Brain microvascular endothelial cell (primary cell): ENCODE results near the gene PROK2.

Source experiments
- DNase-seq: peaks from one replicate; pipeline ENCODE4 v3.0.0-alpha.2; 2020
- H3K27ac ChIP-seq: fragments of 250-450 bp; sonication (Bioruptor Pico); 2 replicates; pipeline ENCODE4 v1.5.1; 2020; ENCODE audit warnings: mild to moderate bottlenecking, moderate library complexity
- H3K27me3 ChIP-seq: fragments of 250-450 bp; sonication (Bioruptor Pico); replicated peaks from 2 replicates; pipeline ENCODE4 v1.5.1; 2020; ENCODE audit warnings: mild to moderate bottlenecking
- H3K36me3 ChIP-seq: fragments of 250-450 bp; sonication (Bioruptor Pico); replicated peaks from 2 replicates; pipeline ENCODE4 v1.5.1; 2020; ENCODE audit warnings: mild to moderate bottlenecking
- H3K4me3 ChIP-seq: 2 replicates; pipeline ENCODE4 v1.5.1; 2011; ENCODE audit warnings: low read depth, mild to moderate bottlenecking, control low read depth, low read length, moderate library complexity
- in situ Hi-C: cut with HindIII; loops from 2 replicates; pipeline ENCODE4 v1.10.0; 2017; ENCODE audit warnings: low sequenced_read_pairs, low pct_ligation_motif_present
- TF ChIP-seq, protein P1 (sequence below): IDR thresholded peaks from 2 replicates; pipeline ENCODE4 v1.5.1; 2011; ENCODE audit warnings: low read depth, mild to moderate bottlenecking, moderate library complexity, low read length, control low read depth, inconsistent platforms; ENCODE audit errors: missing control alignments

PROK2 gene

DNA sequence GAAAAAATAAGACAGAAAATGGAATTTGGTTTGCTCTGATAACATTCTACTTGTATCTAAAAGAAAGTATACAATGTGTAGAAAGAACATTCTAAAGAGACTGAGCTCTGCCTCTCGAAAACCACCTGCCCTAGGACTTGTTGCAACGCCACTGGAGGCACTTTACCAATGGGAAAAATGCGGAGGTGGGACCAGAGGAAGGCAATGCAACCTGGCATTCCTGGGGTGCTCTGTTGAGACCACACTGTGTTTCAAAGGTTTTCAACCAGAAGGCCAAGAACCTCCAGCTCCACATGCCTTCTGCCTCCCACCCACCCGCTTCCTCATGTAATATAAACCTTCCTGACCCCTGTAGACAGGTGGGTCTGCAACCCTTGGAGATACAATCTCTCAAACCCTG is 4.5 kb downstream of the PROK2 start:
- Histone ChIP-seq H3K27me3 (peaks cover 44% of the 10 kb centered on the region), H3K27ac (no peak overlapping the region), H3K36me3 (no peaks in the 10 kb centered on the region), H3K4me3 (no peak overlapping the region)
- TF ChIP-seq, protein P1, sequence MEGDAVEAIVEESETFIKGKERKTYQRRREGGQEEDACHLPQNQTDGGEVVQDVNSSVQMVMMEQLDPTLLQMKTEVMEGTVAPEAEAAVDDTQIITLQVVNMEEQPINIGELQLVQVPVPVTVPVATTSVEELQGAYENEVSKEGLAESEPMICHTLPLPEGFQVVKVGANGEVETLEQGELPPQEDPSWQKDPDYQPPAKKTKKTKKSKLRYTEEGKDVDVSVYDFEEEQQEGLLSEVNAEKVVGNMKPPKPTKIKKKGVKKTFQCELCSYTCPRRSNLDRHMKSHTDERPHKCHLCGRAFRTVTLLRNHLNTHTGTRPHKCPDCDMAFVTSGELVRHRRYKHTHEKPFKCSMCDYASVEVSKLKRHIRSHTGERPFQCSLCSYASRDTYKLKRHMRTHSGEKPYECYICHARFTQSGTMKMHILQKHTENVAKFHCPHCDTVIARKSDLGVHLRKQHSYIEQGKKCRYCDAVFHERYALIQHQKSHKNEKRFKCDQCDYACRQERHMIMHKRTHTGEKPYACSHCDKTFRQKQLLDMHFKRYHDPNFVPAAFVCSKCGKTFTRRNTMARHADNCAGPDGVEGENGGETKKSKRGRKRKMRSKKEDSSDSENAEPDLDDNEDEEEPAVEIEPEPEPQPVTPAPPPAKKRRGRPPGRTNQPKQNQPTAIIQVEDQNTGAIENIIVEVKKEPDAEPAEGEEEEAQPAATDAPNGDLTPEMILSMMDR, result no peak
- in situ Hi-C loops, result no loop called here
- DNase-seq, result no peak

DNA sequence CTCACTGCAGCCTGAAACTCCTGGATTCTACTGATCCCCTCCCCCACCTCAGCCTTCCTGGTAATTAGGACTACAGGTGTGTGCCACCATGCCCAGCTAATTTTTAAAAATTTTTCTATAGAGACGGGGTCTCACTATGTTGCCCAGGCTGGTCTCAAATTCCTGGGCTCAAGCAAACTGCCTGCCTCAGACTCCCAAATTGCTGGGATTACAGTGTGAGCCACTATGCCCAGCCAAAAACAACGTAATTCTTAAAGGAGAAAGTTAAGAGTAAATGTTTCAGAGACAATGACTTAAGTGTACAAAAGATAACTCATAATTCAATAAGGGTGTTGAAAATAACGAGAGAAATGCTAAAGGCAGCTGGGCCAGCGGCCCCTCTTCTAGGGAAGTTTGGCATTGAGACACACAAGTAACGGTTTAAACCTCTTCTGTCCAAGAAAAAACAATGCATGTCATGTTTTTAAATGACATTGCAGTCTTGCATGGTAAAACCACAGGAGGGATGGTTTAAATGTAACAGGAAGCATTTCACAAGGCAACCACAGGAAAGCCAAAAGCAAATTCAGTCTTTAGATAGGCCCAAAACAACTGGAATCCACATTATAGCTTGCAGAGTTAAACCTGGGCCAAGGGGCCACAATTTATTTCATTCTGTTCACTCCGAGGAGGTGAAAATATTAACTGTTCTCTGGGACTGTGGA is 5.1 kb downstream of the PROK2 start:
- no peak for DNase-seq
- TF ChIP-seq, protein P1, result no peak
- in situ Hi-C loops, result no loop called here
- Histone ChIP-seq H3K4me3 (no peak overlapping the region), H3K27me3 (peaks cover 38% of the 10 kb centered on the region), H3K36me3 (no peaks in the 10 kb centered on the region), H3K27ac (no peak overlapping the region)

DNA sequence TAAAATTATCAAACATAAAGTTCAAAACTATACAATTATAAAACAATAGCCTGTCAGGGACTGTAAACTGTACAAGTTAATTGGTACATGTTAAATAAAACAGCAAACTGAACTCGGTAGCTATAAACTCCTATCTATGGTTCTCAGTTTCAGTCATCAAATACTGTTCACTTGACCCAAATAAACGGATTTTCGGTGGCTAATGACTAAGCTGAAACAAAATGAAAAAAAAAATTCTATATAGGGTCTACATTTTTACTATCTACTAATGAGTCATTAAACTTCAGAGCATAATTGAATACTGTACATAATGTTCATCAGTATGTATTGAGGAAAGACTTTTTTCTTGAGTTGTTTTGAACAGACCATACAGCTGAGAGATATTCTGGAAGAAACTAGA is 6.6 kb downstream of the PROK2 start:
- Histone ChIP-seq H3K36me3 (no peaks in the 10 kb centered on the region), H3K27me3 (peaks cover 24% of the 10 kb centered on the region), H3K4me3 (no peak overlapping the region), H3K27ac (no peak overlapping the region)
- TF ChIP-seq, protein P1, result no peak
- no peak for DNase-seq
- in situ Hi-C loops, result no loop called here

DNA sequence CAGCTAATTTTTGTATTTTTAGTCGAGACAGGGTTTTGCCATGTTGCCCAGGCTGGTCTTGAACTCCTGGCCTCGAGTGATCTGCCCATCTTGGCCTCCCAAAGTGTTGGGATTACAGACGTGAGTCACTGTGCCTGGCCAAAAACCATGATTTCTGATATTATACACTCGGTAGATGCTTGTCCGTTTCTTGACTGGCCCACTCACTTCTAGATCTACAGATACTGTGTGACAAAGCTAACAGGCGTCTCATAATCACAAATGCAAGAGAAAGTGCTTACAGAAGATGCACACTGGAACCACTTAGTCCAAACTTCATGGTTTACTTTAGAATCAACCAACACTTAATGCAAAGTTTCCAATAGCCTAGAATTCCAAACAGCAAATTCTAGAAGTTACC is 8.4 kb downstream of the PROK2 start:
- DNase-seq, result no peak
- Histone ChIP-seq H3K27me3 (peaks cover 9% of the 10 kb centered on the region), H3K27ac (no peak overlapping the region), H3K4me3 (no peak overlapping the region), H3K36me3 (no peaks in the 10 kb centered on the region)
- in situ Hi-C loops, result no loop called here
- TF ChIP-seq, protein P1, result no peak

DNA sequence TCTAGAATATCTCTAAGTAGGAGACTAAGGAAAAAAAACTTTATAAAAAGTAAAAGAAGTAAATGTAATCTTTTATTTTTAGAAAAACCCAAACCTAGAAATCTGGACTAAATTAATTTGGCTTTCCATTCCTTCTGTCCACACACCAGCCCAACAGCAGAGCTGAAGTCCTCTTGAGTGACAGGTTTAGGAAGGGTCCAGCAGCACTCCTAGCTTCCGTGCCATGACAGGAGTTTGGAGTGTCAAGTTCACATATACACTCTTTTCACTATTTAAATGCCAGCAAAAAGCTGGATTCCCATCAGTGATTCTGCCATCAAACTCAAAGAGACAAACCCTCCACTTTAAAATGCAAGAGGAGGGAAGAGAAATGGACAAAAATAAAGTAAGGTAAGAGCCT is 13.1 kb downstream of the PROK2 start:
- Histone ChIP-seq H3K27me3 (no peaks in the 10 kb centered on the region), H3K27ac (no peak overlapping the region), H3K36me3 (no peaks in the 10 kb centered on the region), H3K4me3 (no peak overlapping the region)
- TF ChIP-seq, protein P1, result no peak
- in situ Hi-C loops, result no loop called here
- no peak for DNase-seq

DNA sequence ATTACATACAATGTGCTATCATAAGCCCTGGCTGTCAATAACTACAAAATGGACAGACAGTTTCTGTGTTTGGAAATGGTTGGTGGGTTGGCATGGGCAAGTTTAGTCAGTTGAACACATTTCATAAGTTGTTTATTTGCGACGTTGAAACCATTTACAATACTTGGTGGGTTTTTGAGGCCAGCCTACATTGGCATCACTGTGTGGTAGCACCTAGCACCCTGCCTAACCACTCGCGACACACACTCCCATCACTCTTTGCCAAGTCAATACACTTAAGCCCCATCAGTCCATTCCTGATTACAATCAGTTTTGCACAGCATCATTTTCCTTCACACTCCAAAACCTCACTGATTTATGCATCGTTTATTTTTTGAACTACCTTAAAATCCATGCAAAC is 13.8 kb downstream of the PROK2 start:
- no peak for DNase-seq
- TF ChIP-seq, protein P1, result no peak
- Histone ChIP-seq H3K4me3 (no peak overlapping the region), H3K27ac (no peak overlapping the region), H3K36me3 (no peaks in the 10 kb centered on the region), H3K27me3 (no peaks in the 10 kb centered on the region)
- in situ Hi-C loops, result no loop called here
